ENCODE measurements around the gene SERF2.
"Not testable (repeated sequence)": the region's sequence is repeated elsewhere in the genome, so short reads cannot be mapped to it uniquely, and the experiment has no call there.

SERF2 gene

DNA sequence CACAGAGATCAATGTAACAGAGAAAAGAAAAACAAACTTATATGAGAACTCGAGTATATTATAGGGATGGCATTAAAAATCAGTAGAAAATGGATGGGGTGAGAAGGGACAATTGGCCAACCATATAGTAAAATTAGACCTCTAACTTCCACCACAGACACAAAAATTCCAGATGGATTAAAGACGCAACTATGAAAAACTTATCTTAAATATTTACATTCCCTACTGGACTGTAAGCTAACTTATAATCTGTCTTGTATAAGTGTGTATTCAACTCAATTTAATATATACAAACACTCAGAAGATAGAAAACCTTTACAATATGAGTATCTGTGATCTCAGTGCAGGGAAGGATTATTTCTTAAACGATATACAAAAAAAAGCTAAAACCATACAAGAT is 29.4 kb downstream of the SERF2 start:
- no peak overlapping the region for H3K4me2 ChIP-seq (ENCODE audit: low read length)
- H3K27ac ChIP-seq (ENCODE audit: low read depth, low read length): no peak overlapping the region
- no peak overlapping the region for H3K4me3 ChIP-seq (ENCODE audit: low read length)
- no peak overlapping the region for H3K56ac ChIP-seq (ENCODE audit: low read length)
- no peak overlapping the region for H3K4ac ChIP-seq (ENCODE audit: low read depth, low read length)
- no peak overlapping the region for H2BK120ac ChIP-seq (ENCODE audit: low read depth, low read length)
- H3K9ac ChIP-seq (ENCODE audit: low read length): no peak overlapping the region
- peaks cover 1% of the 10 kb centered on the region for H3K79me1 ChIP-seq (ENCODE audit: low read length)
- H3K4me1 ChIP-seq (ENCODE audit: control insufficient read depth, low read depth, low read length): no peaks in the 10 kb centered on the region
- no peaks in the 10 kb centered on the region for H3K27me3 ChIP-seq (ENCODE audit: insufficient read depth, low read length, poor library complexity)
- no peak for DNase-seq
- WGBS (ENCODE audit: extremely low coverage, insufficient coverage, low lambda C conversion rate): no CpG with 5 or more reads among the region's 3 CpGs
- H3K36me3 ChIP-seq (ENCODE audit: control insufficient read depth, insufficient read depth, low read length): no peaks in the 10 kb centered on the region
- no peak overlapping the region for H2BK5ac ChIP-seq (ENCODE audit: low read length)
- H3K18ac ChIP-seq (ENCODE audit: low read length): no peak overlapping the region
- peaks cover 8% of the 10 kb centered on the region for H3K79me2 ChIP-seq (ENCODE audit: control insufficient read depth, insufficient read depth, low read length)
- no peak overlapping the region for H2AK5ac ChIP-seq (ENCODE audit: low read length)
- no peak overlapping the region for H2BK15ac ChIP-seq (replicated peaks; ENCODE audit: low read depth)
- H4K8ac ChIP-seq (ENCODE audit: low read depth, low read length): no peak overlapping the region
- H3K23ac ChIP-seq (ENCODE audit: low read length): no peak overlapping the region
- H4K5ac ChIP-seq (ENCODE audit: low read length): no peak overlapping the region

DNA sequence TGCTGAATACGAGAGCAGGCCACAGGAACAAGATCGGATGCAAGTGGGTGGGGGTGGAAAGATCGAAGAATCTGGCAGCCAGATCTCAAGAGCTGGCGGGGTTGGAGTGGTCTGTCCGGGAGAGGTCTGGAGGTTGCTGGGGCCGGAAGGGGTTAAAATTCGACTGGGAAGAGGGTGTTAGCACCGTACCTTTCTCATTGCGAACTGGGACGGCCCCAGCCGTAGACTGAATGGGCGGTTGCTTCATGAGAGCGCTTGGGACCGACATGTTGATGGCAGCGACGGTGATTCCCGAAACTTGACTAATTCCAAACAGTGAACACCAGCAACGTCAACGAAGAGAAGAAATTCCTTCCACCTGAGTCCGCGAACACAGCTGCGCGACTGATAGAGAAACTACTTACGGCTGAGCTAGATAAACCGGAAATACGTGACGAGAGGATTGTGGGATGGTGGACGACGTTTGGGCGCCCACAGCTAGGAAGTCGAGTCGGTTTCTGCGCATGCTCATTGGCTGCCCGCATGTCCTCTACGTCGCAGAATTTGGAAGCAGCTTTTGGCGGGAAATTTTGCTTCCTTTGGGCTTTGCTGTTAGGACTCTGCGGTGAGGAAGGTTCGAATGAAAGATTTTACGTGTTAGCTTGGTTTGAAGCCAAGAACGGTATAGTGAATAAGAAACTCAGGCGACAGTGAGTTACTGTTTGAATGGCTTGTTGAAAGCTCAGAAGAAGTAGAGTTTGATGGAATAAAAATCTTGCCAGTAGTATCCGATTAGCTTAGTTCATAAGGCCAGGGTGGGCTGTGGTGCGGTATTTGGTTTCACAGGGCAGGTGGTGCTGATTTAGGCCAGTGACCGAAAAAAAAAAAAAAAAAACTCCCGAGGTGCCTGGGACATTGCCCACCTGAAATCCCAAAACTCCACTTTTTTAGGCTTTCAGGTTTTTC is 32.5 kb downstream of the SERF2 start, which contains the start of gene MFAP1:
Gene MFAP1, minus strand, starts transcription at position 389 of the 945 bp plus-strand sequence. Its CDS starts 121 bp downstream, at position 268.
- Histone ChIP-seq H2AK5ac (ENCODE audit: low read length) (no peak within 1 kb of the TSS), H3K36me3 (ENCODE audit: control insufficient read depth, insufficient read depth, low read length) (no peaks in the 10 kb centered on the region), H4K8ac (ENCODE audit: low read depth, low read length) (peak within 1 kb of the TSS; percentile 68), H3K56ac (ENCODE audit: low read length) (peak within 1 kb of the TSS; percentile 99), H4K5ac (ENCODE audit: low read length) (no peak within 1 kb of the TSS), H3K27me3 (ENCODE audit: insufficient read depth, low read length, poor library complexity) (no peaks in the 10 kb centered on the region), H3K4me3 (ENCODE audit: low read length) (peak within 1 kb of the TSS; percentile 99), H3K27ac (ENCODE audit: low read depth, low read length) (peak within 1 kb of the TSS; percentile 53), H3K9ac (ENCODE audit: low read length) (peak within 1 kb of the TSS; percentile 95), H2BK15ac (replicated peaks; ENCODE audit: low read depth) (no peak within 1 kb of the TSS), H2BK5ac (ENCODE audit: low read length) (peak within 1 kb of the TSS; percentile 50), H3K4ac (ENCODE audit: low read depth, low read length) (peak within 1 kb of the TSS; percentile 58), H3K4me1 (ENCODE audit: control insufficient read depth, low read depth, low read length) (no peaks in the 10 kb centered on the region), H2BK120ac (ENCODE audit: low read depth, low read length) (no peak within 1 kb of the TSS), H3K18ac (ENCODE audit: low read length) (peak within 1 kb of the TSS; percentile 65), H3K23ac (ENCODE audit: low read length) (peak within 1 kb of the TSS; percentile 74), H3K79me2 (ENCODE audit: control insufficient read depth, insufficient read depth, low read length) (peaks cover 6% of the 10 kb centered on the region), H3K4me2 (ENCODE audit: low read length) (peak within 1 kb of the TSS; percentile 86), H3K79me1 (ENCODE audit: low read length) (peaks cover 1% of the 10 kb centered on the region)
- WGBS (ENCODE audit: extremely low coverage, insufficient coverage, low lambda C conversion rate): no CpG with 5 or more reads among the region's 46 CpGs
- peak; percentile 98 for DNase-seq

DNA sequence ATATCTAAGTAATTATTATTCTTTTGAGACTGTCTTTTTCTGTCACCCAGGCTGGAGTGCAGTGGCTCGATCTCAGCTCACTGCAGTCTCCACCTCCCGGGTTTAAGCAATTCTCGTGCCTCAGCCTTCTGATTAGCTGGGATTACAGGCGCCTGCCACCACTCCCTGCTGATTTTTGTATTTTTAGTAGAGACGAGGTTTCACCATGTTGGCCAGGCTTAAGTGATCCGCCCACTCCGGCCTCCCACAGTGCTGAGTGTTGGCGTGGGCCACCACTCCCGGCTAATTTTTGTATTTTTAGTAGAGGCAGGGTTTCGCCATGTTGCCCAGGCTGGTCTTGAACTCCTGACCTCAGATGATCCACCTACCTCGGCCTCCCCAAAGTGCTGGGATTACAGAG is 33.2 kb downstream of the SERF2 start:
- H3K79me2 ChIP-seq (ENCODE audit: control insufficient read depth, insufficient read depth, low read length); H3K56ac ChIP-seq (ENCODE audit: low read length); H2BK120ac ChIP-seq (ENCODE audit: low read depth, low read length); DNase-seq; H2BK5ac ChIP-seq (ENCODE audit: low read length); H3K23ac ChIP-seq (ENCODE audit: low read length); H3K18ac ChIP-seq (ENCODE audit: low read length); H4K8ac ChIP-seq (ENCODE audit: low read depth, low read length); H2BK15ac ChIP-seq (replicated peaks; ENCODE audit: low read depth); H3K9ac ChIP-seq (ENCODE audit: low read length); H2AK5ac ChIP-seq (ENCODE audit: low read length); H3K79me1 ChIP-seq (ENCODE audit: low read length); H3K36me3 ChIP-seq (ENCODE audit: control insufficient read depth, insufficient read depth, low read length); H3K27ac ChIP-seq (ENCODE audit: low read depth, low read length); H3K4me1 ChIP-seq (ENCODE audit: control insufficient read depth, low read depth, low read length); H3K4me2 ChIP-seq (ENCODE audit: low read length); H3K4me3 ChIP-seq (ENCODE audit: low read length); H3K4ac ChIP-seq (ENCODE audit: low read depth, low read length); H3K27me3 ChIP-seq (ENCODE audit: insufficient read depth, low read length, poor library complexity); H4K5ac ChIP-seq (ENCODE audit: low read length): not testable (repeated sequence)
- no CpG with 5 or more reads among the region's 11 CpGs for WGBS (ENCODE audit: extremely low coverage, insufficient coverage, low lambda C conversion rate)

DNA sequence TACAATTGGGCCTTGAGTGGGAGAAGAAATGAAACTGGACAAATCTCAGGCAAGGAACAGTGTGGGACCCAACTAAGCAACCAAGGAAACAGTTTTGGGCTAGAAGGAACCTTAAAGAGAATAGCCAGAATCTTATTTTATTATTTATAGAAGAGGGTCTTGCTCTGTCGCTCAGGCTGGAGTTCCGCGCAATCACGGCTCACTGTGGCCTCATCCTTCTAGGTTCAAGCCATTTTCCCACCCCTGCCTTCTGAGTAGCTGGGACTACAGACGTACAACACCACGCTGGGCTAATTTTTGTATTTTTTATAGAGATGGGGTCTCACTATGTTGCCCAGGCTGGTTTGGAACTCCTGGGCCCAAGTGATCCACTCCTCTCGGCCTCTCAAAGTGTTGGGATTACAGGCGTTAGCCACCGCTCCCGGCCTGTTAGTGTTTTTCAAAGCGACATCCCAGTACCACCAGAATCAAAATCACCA is 33.9 kb downstream of the SERF2 start:
- Histone ChIP-seq H3K36me3 (ENCODE audit: control insufficient read depth, insufficient read depth, low read length) (no peaks in the 10 kb centered on the region), H3K9ac (ENCODE audit: low read length) (no peak overlapping the region), H3K79me1 (ENCODE audit: low read length) (peaks cover 1% of the 10 kb centered on the region), H3K56ac (ENCODE audit: low read length) (no peak overlapping the region), H2BK5ac (ENCODE audit: low read length) (no peak overlapping the region), H3K18ac (ENCODE audit: low read length) (no peak overlapping the region), H3K79me2 (ENCODE audit: control insufficient read depth, insufficient read depth, low read length) (peaks cover 2% of the 10 kb centered on the region), H3K27ac (ENCODE audit: low read depth, low read length) (no peak overlapping the region), H3K23ac (ENCODE audit: low read length) (no peak overlapping the region), H4K5ac (ENCODE audit: low read length) (peak overlapping the region; percentile 87), H2AK5ac (ENCODE audit: low read length) (no peak overlapping the region), H3K4me3 (ENCODE audit: low read length) (no peak overlapping the region), H3K4me1 (ENCODE audit: control insufficient read depth, low read depth, low read length) (no peaks in the 10 kb centered on the region), H3K4ac (ENCODE audit: low read depth, low read length) (no peak overlapping the region), H3K4me2 (ENCODE audit: low read length) (no peak overlapping the region), H3K27me3 (ENCODE audit: insufficient read depth, low read length, poor library complexity) (no peaks in the 10 kb centered on the region), H4K8ac (ENCODE audit: low read depth, low read length) (no peak overlapping the region), H2BK15ac (replicated peaks; ENCODE audit: low read depth) (no peak overlapping the region), H2BK120ac (ENCODE audit: low read depth, low read length) (no peak overlapping the region)
- WGBS (ENCODE audit: extremely low coverage, insufficient coverage, low lambda C conversion rate): no CpG with 5 or more reads among the region's 11 CpGs
- DNase-seq: no peak

DNA sequence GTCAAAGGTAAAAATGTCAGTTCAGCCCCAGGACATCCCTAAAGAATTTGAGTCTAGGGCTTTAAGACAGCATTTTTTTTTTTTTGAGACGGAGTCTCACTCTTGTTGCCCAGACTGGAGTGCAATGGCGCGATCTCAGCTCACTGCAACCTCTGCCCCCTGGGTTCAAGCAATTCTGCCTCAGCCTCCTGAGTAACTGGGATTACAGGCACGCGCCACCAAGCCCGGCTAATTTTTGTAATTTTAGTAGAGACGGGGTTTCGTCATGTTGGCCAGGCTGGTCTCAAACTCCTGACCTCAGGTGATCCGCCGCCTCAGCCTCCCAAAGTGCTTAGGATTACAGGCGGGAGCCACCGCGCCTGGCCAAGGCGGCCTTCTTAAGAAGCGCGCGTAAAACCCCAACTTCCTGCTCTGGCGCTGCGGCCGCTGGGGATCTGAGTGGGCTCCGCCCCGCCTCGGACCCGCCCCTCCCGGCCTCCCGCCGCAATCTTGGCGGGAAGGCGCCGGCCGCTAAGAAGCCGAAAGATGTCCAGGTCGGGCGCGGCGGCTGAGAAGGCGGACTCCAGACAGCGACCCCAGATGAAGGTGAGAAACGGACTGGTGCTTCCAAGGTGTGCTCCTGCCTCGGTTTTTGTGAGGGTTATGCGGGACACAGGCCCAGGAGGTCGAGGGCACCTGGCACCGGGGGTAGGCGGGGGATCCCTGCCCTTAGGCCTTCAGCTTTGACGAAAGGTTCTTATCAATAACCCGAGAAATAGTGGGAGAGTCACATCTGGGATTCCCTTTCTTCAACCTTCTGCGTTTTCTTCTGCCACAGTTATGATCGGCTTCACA is 34.6 kb downstream of the SERF2 start, which contains the start of gene WDR76:
Gene WDR76, plus strand, starts transcription at position 495 of the 834 bp plus-strand sequence. Its CDS starts 31 bp downstream, at position 526.
- Histone ChIP-seq H2BK15ac (replicated peaks; ENCODE audit: low read depth) (no peak within 1 kb of the TSS), H3K18ac (ENCODE audit: low read length) (no peak within 1 kb of the TSS), H3K56ac (ENCODE audit: low read length) (peak within 1 kb of the TSS; percentile 90), H2AK5ac (ENCODE audit: low read length) (no peak within 1 kb of the TSS), H3K4me1 (ENCODE audit: control insufficient read depth, low read depth, low read length) (no peaks in the 10 kb centered on the region), H3K23ac (ENCODE audit: low read length) (no peak within 1 kb of the TSS), H4K8ac (ENCODE audit: low read depth, low read length) (no peak within 1 kb of the TSS), H3K9ac (ENCODE audit: low read length) (peak within 1 kb of the TSS; percentile 83), H3K36me3 (ENCODE audit: control insufficient read depth, insufficient read depth, low read length) (no peaks in the 10 kb centered on the region), H4K5ac (ENCODE audit: low read length) (peak within 1 kb of the TSS; percentile 87), H3K79me2 (ENCODE audit: control insufficient read depth, insufficient read depth, low read length) (peaks cover 2% of the 10 kb centered on the region), H3K27me3 (ENCODE audit: insufficient read depth, low read length, poor library complexity) (no peaks in the 10 kb centered on the region), H3K27ac (ENCODE audit: low read depth, low read length) (no peak within 1 kb of the TSS), H3K79me1 (ENCODE audit: low read length) (peaks cover 1% of the 10 kb centered on the region), H2BK120ac (ENCODE audit: low read depth, low read length) (no peak within 1 kb of the TSS), H2BK5ac (ENCODE audit: low read length) (no peak within 1 kb of the TSS), H3K4me3 (ENCODE audit: low read length) (peak within 1 kb of the TSS; percentile 59), H3K4me2 (ENCODE audit: low read length) (peak within 1 kb of the TSS; percentile 30), H3K4ac (ENCODE audit: low read depth, low read length) (no peak within 1 kb of the TSS)
- WGBS (ENCODE audit: extremely low coverage, insufficient coverage, low lambda C conversion rate): no CpG with 5 or more reads among the region's 48 CpGs
- peak; percentile 95 for DNase-seq

All from mesendoderm (in vitro differentiated cells).